ENCODE data around the gene MRPL57.
"Not testable (repeated sequence)": the region's sequence is repeated elsewhere in the genome, so short reads cannot be mapped to it uniquely, and the experiment has no call there.

Gene MRPL57

DNA sequence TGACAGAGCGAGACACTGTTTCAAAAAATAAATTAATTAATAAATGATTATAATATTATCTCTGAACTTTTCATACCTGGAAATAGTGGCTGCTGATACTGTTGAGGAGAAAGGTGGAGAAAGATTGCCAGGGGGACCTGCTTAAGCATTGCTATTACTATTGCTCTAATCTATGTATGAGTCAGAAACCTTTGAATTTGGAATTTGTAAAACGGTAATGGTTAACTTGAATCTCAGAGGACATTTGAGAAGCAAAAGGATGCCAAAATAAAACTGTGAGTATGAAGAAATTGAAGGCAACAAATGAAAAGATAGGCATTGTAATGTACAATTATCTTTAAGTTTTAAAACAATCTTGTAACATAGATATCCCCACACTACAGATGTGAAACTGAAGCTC, 5.2 kb downstream of the MRPL57 start:
- H3K9ac ChIP-seq (ENCODE audit: low read length in 5 of 5): no peak overlapping the region
- H3K4me3 ChIP-seq (ENCODE audit: low read depth in 1 of 5, low read length in 5 of 5): no peak overlapping the region
- no peak overlapping the region for H3K27ac ChIP-seq (ENCODE audit: low read depth, low read length)
- H3K27me3 ChIP-seq (ENCODE audit: control insufficient read depth in 5 of 5, insufficient read depth in 4 of 5, low read length in 5 of 5): no peaks in the 10 kb centered on the region
- no peaks in the 10 kb centered on the region for H3K36me3 ChIP-seq (ENCODE audit: control insufficient read depth in 5 of 5, insufficient read depth in 5 of 5, low read length in 5 of 5)
- no peaks in the 10 kb centered on the region for H3K9me3 ChIP-seq (ENCODE audit: control insufficient read depth in 5 of 5, low read length in 5 of 5)
- peaks cover 0 to 13% (median 10%) of the 10 kb centered on the region in 5 donors for H3K4me1 ChIP-seq (ENCODE audit: control insufficient read depth in 5 of 5, insufficient read depth in 5 of 5, low read length in 5 of 5)

DNA sequence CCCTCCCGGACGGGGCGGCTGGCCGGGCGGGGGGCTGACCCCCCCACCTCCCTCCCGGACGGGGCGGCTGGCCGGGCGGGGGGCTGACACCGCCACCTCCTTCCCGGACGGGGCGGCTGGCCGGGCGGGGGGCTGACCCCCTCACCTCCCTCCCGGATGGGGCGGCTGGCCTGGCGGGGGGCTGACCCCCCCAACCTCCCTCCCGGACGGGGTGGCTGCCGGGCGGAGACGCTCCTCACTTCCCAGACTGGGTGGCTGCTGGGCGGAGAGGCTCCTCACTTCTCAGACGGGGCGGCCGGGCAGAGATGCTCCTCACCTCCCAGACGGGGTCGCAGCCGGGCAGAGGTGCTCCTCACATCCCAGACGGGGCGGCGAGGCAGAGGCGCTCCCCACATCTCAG, 10.0 kb downstream of the MRPL57 start:
- not testable (repeated sequence) for H3K4me1 ChIP-seq (ENCODE audit: control insufficient read depth in 5 of 5, insufficient read depth in 5 of 5, low read length in 5 of 5); H3K9ac ChIP-seq (ENCODE audit: low read length in 5 of 5); H3K27me3 ChIP-seq (ENCODE audit: control insufficient read depth in 5 of 5, insufficient read depth in 4 of 5, low read length in 5 of 5); H3K36me3 ChIP-seq (ENCODE audit: control insufficient read depth in 5 of 5, insufficient read depth in 5 of 5, low read length in 5 of 5); H3K9me3 ChIP-seq (ENCODE audit: control insufficient read depth in 5 of 5, low read length in 5 of 5); H3K27ac ChIP-seq (ENCODE audit: low read depth, low read length); H3K4me3 ChIP-seq (ENCODE audit: low read depth in 1 of 5, low read length in 5 of 5)

DNA sequence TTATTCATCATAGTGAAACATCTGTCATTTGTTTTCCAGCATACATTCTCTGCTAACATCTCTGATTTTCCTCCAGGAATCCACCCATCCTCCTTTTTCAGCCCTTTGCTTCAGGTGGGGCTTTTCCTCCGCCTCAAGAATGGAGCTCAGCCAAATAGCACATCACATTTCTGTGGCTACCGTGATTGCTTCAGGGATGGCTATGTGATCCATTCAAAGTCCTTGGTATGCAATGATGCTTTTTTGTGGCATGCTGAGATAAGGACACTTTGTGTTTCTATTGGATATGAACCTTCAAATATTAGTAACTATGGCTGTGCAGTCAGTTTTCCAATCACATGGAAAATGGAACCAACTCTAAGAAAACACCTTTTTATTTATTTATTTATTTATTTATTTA, 18.3 kb downstream of the MRPL57 start:
- H3K36me3 ChIP-seq (ENCODE audit: control insufficient read depth in 5 of 5, insufficient read depth in 5 of 5, low read length in 5 of 5); H3K27me3 ChIP-seq (ENCODE audit: control insufficient read depth in 5 of 5, insufficient read depth in 4 of 5, low read length in 5 of 5); H3K9ac ChIP-seq (ENCODE audit: low read length in 5 of 5); H3K4me1 ChIP-seq (ENCODE audit: control insufficient read depth in 5 of 5, insufficient read depth in 5 of 5, low read length in 5 of 5); H3K27ac ChIP-seq (ENCODE audit: low read depth, low read length); H3K4me3 ChIP-seq (ENCODE audit: low read depth in 1 of 5, low read length in 5 of 5); H3K9me3 ChIP-seq (ENCODE audit: control insufficient read depth in 5 of 5, low read length in 5 of 5): not testable (repeated sequence)

DNA sequence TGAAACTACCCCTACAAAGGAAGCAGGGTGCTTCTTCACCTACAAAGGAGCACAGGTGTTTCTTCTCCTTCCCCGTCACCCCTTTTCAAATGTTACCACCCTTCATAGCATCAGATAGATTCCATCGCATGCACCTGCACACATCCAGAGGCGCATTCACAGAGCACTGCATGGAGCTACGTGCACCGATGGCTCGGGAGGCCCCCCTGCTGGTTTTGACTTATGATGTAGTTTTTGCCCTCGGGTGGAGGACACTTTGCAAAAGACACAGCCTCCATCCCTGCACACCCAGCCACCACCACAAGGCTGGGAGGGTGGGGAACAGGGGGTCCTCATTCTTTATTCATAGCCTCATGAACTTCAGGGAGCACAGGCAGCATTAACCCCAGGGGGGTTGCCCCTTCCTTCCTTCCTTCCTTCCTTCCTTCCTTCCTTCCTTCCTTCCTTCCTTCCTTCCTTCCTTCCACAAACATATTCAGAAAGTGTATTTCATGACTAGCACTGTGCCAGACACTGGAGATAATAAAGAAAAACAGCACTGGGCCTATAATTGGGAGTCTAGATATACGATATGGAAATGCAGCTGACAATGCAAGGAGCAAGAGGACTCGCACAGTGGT, 21.3 kb downstream of the MRPL57 start:
- not testable (repeated sequence) for H3K27me3 ChIP-seq (ENCODE audit: control insufficient read depth in 5 of 5, insufficient read depth in 4 of 5, low read length in 5 of 5); H3K4me1 ChIP-seq (ENCODE audit: control insufficient read depth in 5 of 5, insufficient read depth in 5 of 5, low read length in 5 of 5); H3K4me3 ChIP-seq (ENCODE audit: low read depth in 1 of 5, low read length in 5 of 5); H3K27ac ChIP-seq (ENCODE audit: low read depth, low read length); H3K9me3 ChIP-seq (ENCODE audit: control insufficient read depth in 5 of 5, low read length in 5 of 5); H3K36me3 ChIP-seq (ENCODE audit: control insufficient read depth in 5 of 5, insufficient read depth in 5 of 5, low read length in 5 of 5); H3K9ac ChIP-seq (ENCODE audit: low read length in 5 of 5)

DNA sequence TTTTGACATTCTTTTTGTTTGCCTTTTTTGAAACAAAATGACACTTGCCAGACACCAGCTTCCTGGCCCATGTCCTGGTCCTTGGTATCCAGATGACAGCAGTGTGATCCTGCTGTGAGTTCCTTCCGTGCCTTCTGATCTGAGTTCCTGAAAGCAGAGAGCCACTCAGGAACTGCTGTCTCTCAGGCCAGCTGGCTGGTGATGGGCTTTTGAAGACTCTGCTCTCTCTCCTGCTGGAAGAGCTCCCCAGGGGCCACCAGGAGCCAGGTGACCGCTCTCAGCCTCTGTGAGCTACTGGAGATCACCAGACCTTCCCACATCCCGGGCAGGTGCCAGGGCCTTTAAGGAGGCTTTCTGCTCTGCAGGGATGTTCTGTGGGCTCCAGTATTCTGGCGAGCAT, 21.9 kb downstream of the MRPL57 start:
- H3K27ac ChIP-seq (ENCODE audit: low read depth, low read length); H3K27me3 ChIP-seq (ENCODE audit: control insufficient read depth in 5 of 5, insufficient read depth in 4 of 5, low read length in 5 of 5); H3K4me1 ChIP-seq (ENCODE audit: control insufficient read depth in 5 of 5, insufficient read depth in 5 of 5, low read length in 5 of 5); H3K4me3 ChIP-seq (ENCODE audit: low read depth in 1 of 5, low read length in 5 of 5); H3K36me3 ChIP-seq (ENCODE audit: control insufficient read depth in 5 of 5, insufficient read depth in 5 of 5, low read length in 5 of 5); H3K9ac ChIP-seq (ENCODE audit: low read length in 5 of 5); H3K9me3 ChIP-seq (ENCODE audit: control insufficient read depth in 5 of 5, low read length in 5 of 5): not testable (repeated sequence)

DNA sequence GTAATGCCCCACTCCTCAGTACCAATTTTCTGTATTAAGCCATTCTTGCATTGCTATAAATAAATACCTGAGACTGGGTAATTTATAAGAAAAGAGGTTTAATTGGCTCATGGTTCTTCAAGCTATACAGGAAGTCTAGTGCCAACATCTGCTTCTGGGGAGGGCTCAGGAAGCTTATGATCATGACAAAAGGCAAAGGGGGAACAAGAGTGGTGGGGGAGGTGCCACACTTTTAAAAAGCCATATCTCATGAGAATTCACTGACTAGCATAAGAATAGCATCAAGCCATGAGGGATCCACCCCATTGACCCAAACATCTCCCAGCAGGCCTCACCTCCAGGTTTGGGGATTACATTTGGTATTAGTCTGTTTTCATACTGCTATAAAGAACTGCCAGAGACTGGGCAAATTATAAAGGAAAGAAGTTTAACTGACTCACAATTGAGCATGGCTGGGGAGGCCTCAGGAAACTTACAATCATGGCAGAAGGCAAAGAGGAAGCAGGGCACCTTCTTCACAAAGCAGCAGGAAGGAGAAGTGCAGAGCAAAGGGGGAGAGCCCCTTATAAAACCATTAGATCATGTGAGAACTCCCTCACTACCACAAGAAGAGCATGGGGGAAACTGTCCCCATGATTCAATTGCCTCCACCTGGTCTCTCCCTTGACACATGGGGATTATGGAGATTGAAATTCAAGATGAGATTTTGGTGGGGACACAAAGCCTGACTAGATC, 25.2 kb downstream of the MRPL57 start:
- not testable (repeated sequence) for H3K4me3 ChIP-seq (ENCODE audit: low read depth in 1 of 5, low read length in 5 of 5); H3K27me3 ChIP-seq (ENCODE audit: control insufficient read depth in 5 of 5, insufficient read depth in 4 of 5, low read length in 5 of 5); H3K36me3 ChIP-seq (ENCODE audit: control insufficient read depth in 5 of 5, insufficient read depth in 5 of 5, low read length in 5 of 5); H3K4me1 ChIP-seq (ENCODE audit: control insufficient read depth in 5 of 5, insufficient read depth in 5 of 5, low read length in 5 of 5); H3K27ac ChIP-seq (ENCODE audit: low read depth, low read length); H3K9me3 ChIP-seq (ENCODE audit: control insufficient read depth in 5 of 5, low read length in 5 of 5); H3K9ac ChIP-seq (ENCODE audit: low read length in 5 of 5)

DNA sequence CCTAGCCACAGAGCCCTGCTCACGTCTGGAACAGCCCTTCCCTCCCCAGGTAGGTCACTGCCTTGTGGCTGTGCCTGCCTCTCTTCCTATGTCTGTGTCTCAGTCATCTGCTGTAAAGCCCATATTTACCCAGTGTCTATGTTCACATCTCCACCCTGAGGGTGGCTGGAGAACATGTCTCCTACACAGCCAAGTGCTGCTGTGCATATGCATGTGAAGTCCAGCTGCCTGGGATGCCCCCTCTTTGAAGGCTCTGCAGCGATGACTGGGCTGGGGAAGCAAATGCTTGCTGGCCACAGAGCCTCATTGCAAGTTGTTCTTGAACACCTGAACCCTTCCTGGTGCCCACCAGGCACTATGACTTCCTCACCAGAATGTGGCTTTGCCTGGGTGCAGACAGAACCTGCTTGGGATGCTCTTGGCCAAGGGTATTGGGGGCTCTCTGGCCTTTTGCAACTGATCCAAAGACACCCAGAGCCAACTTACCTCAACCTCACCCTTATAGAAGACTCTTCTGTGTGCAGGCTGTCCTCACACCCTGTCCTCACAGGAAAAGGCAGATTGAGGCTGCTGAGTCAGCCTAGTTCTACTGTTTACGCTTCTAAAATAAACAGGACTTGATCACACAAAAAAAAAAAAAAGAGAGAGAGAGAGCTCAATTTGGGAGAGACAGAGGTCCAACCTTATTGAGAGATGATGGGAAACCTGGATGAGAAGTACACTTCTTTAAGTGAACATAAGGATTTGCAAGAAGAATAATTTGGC, 26.5 kb downstream of the MRPL57 start:
- Histone ChIP-seq H3K4me1 (ENCODE audit: control insufficient read depth in 5 of 5, insufficient read depth in 5 of 5, low read length in 5 of 5) (no peaks in the 10 kb centered on the region), H3K9ac (ENCODE audit: low read length in 5 of 5) (no peak overlapping the region), H3K27me3 (ENCODE audit: control insufficient read depth in 5 of 5, insufficient read depth in 4 of 5, low read length in 5 of 5) (no peaks in the 10 kb centered on the region), H3K27ac (ENCODE audit: low read depth, low read length) (no peak overlapping the region), H3K9me3 (ENCODE audit: control insufficient read depth in 5 of 5, low read length in 5 of 5) (no peaks in the 10 kb centered on the region), H3K4me3 (ENCODE audit: low read depth in 1 of 5, low read length in 5 of 5) (no peak overlapping the region), H3K36me3 (ENCODE audit: control insufficient read depth in 5 of 5, insufficient read depth in 5 of 5, low read length in 5 of 5) (no peaks in the 10 kb centered on the region)

DNA sequence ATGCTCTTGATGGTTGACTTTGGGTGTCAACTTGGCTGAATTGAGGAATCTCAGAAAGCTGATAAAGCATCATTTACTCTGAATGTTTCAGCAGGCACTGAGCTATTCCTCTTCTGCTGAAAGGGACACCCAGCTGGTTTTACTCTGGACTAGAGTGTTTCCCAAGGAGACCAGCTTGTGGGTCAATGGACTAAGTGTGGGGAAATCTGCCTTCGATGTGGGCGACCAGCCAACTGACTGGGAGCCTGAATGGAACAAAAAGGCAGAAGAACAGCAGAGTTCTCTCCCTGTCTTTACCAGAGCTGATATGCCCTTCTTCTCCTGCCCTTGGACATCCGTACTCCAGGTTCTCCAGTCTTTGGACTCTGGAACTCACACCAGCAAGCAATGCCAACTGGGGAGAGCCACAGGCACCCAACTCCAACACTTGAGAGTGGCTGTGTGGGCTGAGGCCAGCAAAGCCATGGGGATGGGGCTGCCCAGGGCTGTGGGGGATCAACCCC, 32.2 kb downstream of the MRPL57 start:
- H3K9ac ChIP-seq (ENCODE audit: low read length in 5 of 5): no peak overlapping the region
- H3K36me3 ChIP-seq (ENCODE audit: control insufficient read depth in 5 of 5, insufficient read depth in 5 of 5, low read length in 5 of 5): no peaks in the 10 kb centered on the region
- no peaks in the 10 kb centered on the region for H3K9me3 ChIP-seq (ENCODE audit: control insufficient read depth in 5 of 5, low read length in 5 of 5)
- no peaks in the 10 kb centered on the region for H3K4me1 ChIP-seq (ENCODE audit: control insufficient read depth in 5 of 5, insufficient read depth in 5 of 5, low read length in 5 of 5)
- H3K27me3 ChIP-seq (ENCODE audit: control insufficient read depth in 5 of 5, insufficient read depth in 4 of 5, low read length in 5 of 5): no peaks in the 10 kb centered on the region
- H3K4me3 ChIP-seq (ENCODE audit: low read depth in 1 of 5, low read length in 5 of 5): no peak overlapping the region
- no peak overlapping the region for H3K27ac ChIP-seq (ENCODE audit: low read depth, low read length)

DNA sequence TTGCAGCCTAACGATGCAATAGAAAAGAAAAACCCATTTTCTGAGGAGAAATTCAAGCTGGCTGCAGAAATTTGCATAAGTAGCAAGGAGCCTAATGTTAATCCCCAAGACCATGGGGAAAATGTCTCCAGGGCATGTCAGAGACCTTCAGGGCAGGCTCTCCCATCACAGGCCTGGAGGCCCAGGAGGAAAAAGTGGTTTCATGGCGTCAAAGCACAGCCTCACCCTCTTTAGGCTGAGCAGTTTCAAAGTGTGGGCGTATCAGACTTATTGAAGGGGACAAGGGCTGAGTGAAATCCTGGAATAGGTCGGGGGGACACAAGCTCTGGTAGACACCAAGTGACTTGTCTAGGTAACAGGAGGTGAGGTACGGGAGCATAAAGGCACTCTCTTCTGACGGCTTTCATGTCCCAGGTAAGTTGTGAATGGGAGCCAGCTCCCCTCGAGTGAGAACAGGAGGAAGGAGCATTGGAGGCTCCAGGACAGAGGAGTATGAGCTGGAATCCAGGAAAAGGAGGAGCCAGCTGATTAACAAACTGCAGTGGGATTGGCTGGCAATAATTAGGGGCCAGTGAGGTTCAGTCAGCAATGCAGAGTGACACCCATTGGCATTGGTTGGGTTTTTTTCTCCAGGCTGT, 35.8 kb downstream of the MRPL57 start:
- H3K27me3 ChIP-seq (ENCODE audit: control insufficient read depth in 5 of 5, insufficient read depth in 4 of 5, low read length in 5 of 5): no peaks in the 10 kb centered on the region
- no peak overlapping the region for H3K4me3 ChIP-seq (ENCODE audit: low read depth in 1 of 5, low read length in 5 of 5)
- no peaks in the 10 kb centered on the region for H3K9me3 ChIP-seq (ENCODE audit: control insufficient read depth in 5 of 5, low read length in 5 of 5)
- H3K36me3 ChIP-seq (ENCODE audit: control insufficient read depth in 5 of 5, insufficient read depth in 5 of 5, low read length in 5 of 5): no peaks in the 10 kb centered on the region
- no peak overlapping the region for H3K9ac ChIP-seq (ENCODE audit: low read length in 5 of 5)
- H3K27ac ChIP-seq (ENCODE audit: low read depth, low read length): no peak overlapping the region
- peaks cover 0 to 4% (median 0%) of the 10 kb centered on the region in 5 donors for H3K4me1 ChIP-seq (ENCODE audit: control insufficient read depth in 5 of 5, insufficient read depth in 5 of 5, low read length in 5 of 5)

DNA sequence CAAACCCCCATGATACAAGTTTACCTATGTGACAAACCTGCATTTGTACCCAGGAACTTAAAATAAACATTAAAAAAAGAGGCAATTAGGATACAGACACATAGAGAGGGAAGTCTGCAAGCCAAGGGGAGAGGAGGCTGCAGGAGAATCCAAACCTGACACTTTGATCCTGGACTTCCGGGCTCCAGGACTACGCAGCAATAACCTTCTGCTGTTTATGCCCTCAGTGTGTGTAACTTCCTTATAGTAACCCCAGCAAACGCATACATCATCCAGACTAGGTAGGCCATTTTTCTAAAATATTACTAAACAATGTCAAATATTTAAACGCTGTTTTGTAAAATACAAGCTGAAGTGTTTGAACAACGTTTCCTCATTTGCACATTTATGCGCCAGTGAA, 39.0 kb downstream of the MRPL57 start:
- not testable (repeated sequence) for H3K36me3 ChIP-seq (ENCODE audit: control insufficient read depth in 5 of 5, insufficient read depth in 5 of 5, low read length in 5 of 5); H3K27me3 ChIP-seq (ENCODE audit: control insufficient read depth in 5 of 5, insufficient read depth in 4 of 5, low read length in 5 of 5); H3K4me3 ChIP-seq (ENCODE audit: low read depth in 1 of 5, low read length in 5 of 5); H3K4me1 ChIP-seq (ENCODE audit: control insufficient read depth in 5 of 5, insufficient read depth in 5 of 5, low read length in 5 of 5); H3K9ac ChIP-seq (ENCODE audit: low read length in 5 of 5); H3K9me3 ChIP-seq (ENCODE audit: control insufficient read depth in 5 of 5, low read length in 5 of 5); H3K27ac ChIP-seq (ENCODE audit: low read depth, low read length)

Data from subcutaneous abdominal adipose tissue (tissue), 5 donors.